Measurements from ENCODE around the gene MRPL46.

MRPL46 gene

GRCh38 chr15:88493844-88494243 is 26.7 kb upstream of the MRPL46 start:
- CTCF ChIA-PET = interaction anchor here (1.2 kb wide), 1 partner anchor 17 kb away, joined by 3 read pairs; no protein-coding TSS in a partner anchor
- no peak for DNase-seq (ENCODE audit: low read depth, low spot score)
- H3K4me3 ChIP-seq (ENCODE audit: low read depth, low read length) = no peak overlapping the region
- no peak for TF ChIP-seq CTCF (IDR thresholded peaks at IDR 0.05; ENCODE audit: insufficient read depth, low read length, missing control alignments)
- POLR2A ChIA-PET = interaction anchor here (0.7 kb wide), 1 partner anchor 8 kb away, joined by 4 read pairs; no protein-coding TSS in a partner anchor

DNA sequence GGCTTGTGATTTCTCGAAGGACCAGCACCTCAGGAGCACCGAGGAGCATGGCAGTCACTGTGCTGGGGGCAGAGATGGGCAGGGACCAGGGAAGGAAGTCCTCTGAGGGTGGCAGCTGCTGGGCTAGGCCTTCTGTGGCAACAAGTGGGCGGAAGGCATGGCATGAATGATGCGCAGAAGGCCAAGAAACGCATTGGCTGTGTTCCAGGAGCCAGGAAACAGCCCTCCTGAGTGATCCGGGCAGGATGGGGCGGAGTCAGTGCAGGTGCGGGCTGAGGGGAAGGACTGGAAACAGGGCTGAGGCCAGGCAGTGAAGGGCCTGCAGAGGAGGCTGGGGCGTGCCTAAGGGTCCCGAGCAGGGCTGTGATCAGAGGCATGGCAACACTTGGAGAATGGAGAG is 24.0 kb upstream of the MRPL46 start:
- CTCF ChIA-PET = no interaction called here
- H3K4me3 ChIP-seq (ENCODE audit: low read depth, low read length) = no peak overlapping the region
- no peak for DNase-seq (ENCODE audit: low read depth, low spot score)
- POLR2A ChIA-PET = no interaction called here
- no peak for TF ChIP-seq CTCF (IDR thresholded peaks at IDR 0.05; ENCODE audit: insufficient read depth, low read length, missing control alignments)

GRCh38 chr15:88490036-88490435 is 22.8 kb upstream of the MRPL46 start:
- ChIA-PET CTCF (interaction anchor here (0.7 kb wide), 1 partner anchor 1598 kb away, joined by 3 read pairs; no protein-coding TSS in a partner anchor), POLR2A (no interaction called here)
- no peak for DNase-seq (ENCODE audit: low read depth, low spot score)
- no peak for TF ChIP-seq CTCF (IDR thresholded peaks at IDR 0.05; ENCODE audit: insufficient read depth, low read length, missing control alignments)
- H3K4me3 ChIP-seq (ENCODE audit: low read depth, low read length) = no peak overlapping the region

DNA sequence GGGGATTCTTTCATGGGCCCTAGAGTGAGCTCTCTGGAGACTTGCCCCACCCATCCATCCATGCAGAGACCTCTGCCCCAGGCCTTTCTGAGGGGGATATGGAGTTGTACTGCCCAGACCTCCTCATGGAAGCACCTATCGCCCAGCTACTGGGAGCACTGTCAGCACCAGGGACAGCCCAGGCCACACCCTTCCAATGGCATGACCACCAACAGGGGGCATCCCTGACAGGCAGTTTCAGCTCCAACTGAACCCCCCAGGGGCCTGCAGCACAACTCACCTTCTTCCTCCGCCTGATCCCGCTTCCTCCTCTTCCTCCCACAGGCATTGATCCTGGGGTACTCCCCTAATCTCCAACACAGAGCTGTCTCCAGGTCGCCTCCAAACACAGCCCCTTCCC is 22.1 kb upstream of the MRPL46 start:
- no peak overlapping the region for H3K4me3 ChIP-seq (ENCODE audit: low read depth, low read length)
- ChIA-PET POLR2A (no interaction called here), CTCF (interaction anchor here (0.5 to 1.2 kb wide), 2 partner anchors 13 to 110 kb away, joined by 3 to 4 read pairs; no protein-coding TSS in a partner anchor)
- no peak for TF ChIP-seq CTCF (IDR thresholded peaks at IDR 0.05; ENCODE audit: insufficient read depth, low read length, missing control alignments)
- DNase-seq (ENCODE audit: low read depth, low spot score) = no peak

DNA sequence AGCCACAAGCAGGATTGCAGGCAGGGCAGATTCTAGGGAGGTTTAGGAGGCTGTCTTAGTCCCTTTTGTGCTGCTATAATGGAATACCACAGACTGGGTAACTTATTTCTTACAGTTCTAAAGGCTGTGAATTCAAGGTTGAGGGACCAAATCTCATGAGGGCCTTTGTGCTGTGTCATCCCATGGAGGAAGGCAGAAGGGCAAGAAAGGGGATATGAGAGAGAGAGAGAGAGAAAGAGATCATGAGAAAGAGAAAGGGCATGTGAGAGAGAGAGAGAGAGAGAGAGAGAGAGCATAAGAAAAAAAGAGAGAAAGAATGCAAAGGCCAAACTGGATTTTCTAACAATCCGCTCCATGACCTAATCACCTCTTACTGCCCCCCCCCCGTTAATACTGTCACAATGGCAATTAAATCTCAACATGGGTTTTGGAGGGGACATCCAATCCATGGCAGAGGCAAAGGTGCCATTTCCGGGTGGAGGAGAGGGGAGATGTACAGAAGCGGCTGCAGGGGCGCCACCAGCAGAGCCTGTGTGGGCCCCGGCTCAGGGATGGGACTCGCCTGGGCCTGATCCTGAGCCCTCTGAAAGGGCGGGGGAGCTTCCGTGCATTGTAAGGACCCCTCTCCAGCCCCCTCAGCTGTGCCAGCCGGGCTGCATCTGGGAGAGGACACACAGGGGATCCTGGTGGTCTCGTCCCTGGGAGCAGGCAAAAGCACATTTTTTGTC is 20.8 kb upstream of the MRPL46 start:
- ChIA-PET POLR2A (no interaction called here), CTCF (no interaction called here)
- DNase-seq (ENCODE audit: low read depth, low spot score) = no peak
- TF ChIP-seq CTCF (IDR thresholded peaks at IDR 0.05; ENCODE audit: insufficient read depth, low read length, missing control alignments) = no peak
- no peak overlapping the region for H3K4me3 ChIP-seq (ENCODE audit: low read depth, low read length)

DNA sequence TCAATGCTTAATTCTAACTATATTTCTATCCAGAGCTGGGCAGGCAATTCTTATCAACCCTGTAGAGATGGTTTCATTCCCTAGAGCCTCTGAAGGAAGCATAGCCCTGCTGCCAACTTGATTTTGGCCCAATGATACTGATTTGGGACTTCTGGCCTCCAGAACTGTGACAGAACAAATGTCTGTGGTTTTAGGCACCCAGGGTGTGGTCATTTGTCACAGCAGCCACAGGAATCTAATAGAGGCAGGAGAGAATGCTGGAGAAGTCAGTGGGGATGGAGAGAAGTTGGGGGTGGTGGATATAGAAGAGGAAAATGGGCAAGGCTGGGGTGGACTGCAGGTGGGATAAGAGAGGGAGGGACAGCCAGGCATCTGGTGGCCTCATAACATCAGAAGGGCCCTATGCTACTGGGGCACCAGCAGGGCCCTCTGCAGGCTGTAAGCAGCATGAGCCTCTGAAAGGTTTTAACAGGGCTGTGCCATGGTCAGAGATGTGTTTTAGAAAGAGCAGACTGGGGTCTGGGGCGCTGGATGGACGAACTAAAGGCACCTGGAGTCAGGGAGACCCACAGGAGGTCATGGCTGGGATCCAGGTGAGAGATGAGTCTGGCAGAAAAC is 20.1 kb upstream of the MRPL46 start:
- CTCF ChIA-PET = no interaction called here
- H3K4me3 ChIP-seq (ENCODE audit: low read depth, low read length) = no peak overlapping the region
- POLR2A ChIA-PET = no interaction called here
- DNase-seq (ENCODE audit: low read depth, low spot score) = no peak
- TF ChIP-seq CTCF (IDR thresholded peaks at IDR 0.05; ENCODE audit: insufficient read depth, low read length, missing control alignments) = no peak
